Left ventricle myocardium inferior (tissue), 1 donor: Measurements from ENCODE around the gene ZNF77. TPM values are rescaled to one million over a fixed set of nuclear protein-coding genes. Genes with fewer than 3 reads are reported as not detected.

Experiments used
- DNase-seq: peaks from one replicate; pipeline ENCODE4 v3.0.0-alpha.2; 2020
- H3K27ac ChIP-seq: fragments of 200-600 bp; replicated peaks from 2 replicates; pipeline ENCODE4 v1.8.0; 2021
- H3K27me3 ChIP-seq: fragments of 200-600 bp; 2 replicates; pipeline ENCODE4 v1.8.0; 2021; ENCODE audit warnings: low read depth
- H3K36me3 ChIP-seq: fragments of 200-600 bp; 2 replicates; pipeline ENCODE4 v1.8.0; 2021
- H3K4me1 ChIP-seq: fragments of 200-600 bp; 2 replicates; pipeline ENCODE4 v1.8.0; 2021
- H3K4me3 ChIP-seq: fragments of 200-600 bp; 2 replicates; pipeline ENCODE4 v1.8.0; 2021; ENCODE audit warnings: mild to moderate bottlenecking, moderate library complexity
- H3K9me3 ChIP-seq: fragments of 200-600 bp; replicated peaks from 2 replicates; pipeline ENCODE4 v1.8.0; 2021
- intact Hi-C: fragments of 100-400 bp; cut with micrococcal nuclease; formaldehyde crosslinking; loops from one replicate; pipeline ENCODE4 v1.11.0; 2022
- total RNA-seq: library from RNA; stranded (reverse); fragmentation: NEBNext Ultra II Directional; extraction: Animal tissue kit (Norgen Biotek cat#: 25700); gene quantifications from one replicate; pipeline ENCODE4 v1.2.1, GENCODE V29; 2021
- TF ChIP-seq, protein P1 (sequence below): fragments of 200-600 bp; IDR thresholded peaks from 2 replicates; pipeline ENCODE4 v1.8.0; 2021; ENCODE audit warnings: antibody characterized with exemption, mild to moderate bottlenecking, borderline replicate concordance
- donor health status: DM: no; HTN: yes; CAD: no; lungs with severe emphysema.

Gene ZNF77
- total RNA-seq, 1 donor from 2014 or later = 1.6 TPM

GRCh38 chr19:2982983-2983350 lies 38.2 kb upstream of the ZNF77 start:
- TF ChIP-seq, protein P1, sequence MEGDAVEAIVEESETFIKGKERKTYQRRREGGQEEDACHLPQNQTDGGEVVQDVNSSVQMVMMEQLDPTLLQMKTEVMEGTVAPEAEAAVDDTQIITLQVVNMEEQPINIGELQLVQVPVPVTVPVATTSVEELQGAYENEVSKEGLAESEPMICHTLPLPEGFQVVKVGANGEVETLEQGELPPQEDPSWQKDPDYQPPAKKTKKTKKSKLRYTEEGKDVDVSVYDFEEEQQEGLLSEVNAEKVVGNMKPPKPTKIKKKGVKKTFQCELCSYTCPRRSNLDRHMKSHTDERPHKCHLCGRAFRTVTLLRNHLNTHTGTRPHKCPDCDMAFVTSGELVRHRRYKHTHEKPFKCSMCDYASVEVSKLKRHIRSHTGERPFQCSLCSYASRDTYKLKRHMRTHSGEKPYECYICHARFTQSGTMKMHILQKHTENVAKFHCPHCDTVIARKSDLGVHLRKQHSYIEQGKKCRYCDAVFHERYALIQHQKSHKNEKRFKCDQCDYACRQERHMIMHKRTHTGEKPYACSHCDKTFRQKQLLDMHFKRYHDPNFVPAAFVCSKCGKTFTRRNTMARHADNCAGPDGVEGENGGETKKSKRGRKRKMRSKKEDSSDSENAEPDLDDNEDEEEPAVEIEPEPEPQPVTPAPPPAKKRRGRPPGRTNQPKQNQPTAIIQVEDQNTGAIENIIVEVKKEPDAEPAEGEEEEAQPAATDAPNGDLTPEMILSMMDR = no peak
- intact Hi-C loops = no loop called here
- peak; percentile 89 for DNase-seq
- Histone ChIP-seq H3K27me3 (no peaks in the 10 kb centered on the region), H3K9me3 (no peaks in the 10 kb centered on the region), H3K36me3 (no peaks in the 10 kb centered on the region), H3K4me1 (peaks cover 32% of the 10 kb centered on the region), H3K27ac (peak overlapping the region; percentile 77), H3K4me3 (peak overlapping the region; percentile 55)

DNA sequence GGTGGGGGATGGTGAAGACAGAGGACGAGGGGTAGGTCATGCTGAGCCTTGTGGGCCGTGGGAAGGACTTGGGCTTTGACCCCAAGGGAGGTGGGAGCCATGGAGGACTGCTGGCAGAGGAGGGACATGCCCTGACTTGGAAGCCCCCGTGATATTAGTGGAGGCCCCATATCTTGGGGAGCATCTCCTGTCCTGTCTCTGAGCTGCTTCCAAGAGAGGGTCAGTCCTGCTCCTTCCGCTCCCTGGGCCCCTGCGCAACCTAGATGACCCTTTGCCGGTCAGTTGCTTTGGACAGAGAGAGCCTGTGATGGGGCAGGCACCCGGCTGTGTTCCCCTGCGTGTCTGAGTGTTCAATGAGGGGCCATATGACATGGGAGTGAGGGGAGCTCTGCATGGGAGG lies 37.8 kb upstream of the ZNF77 start:
- no peak for DNase-seq
- peak overlapping the region; percentile 77 for H3K27ac ChIP-seq
- H3K9me3 ChIP-seq = no peaks in the 10 kb centered on the region
- H3K36me3 ChIP-seq = no peaks in the 10 kb centered on the region
- peaks cover 36% of the 10 kb centered on the region for H3K4me1 ChIP-seq
- H3K4me3 ChIP-seq = no peak overlapping the region
- intact Hi-C loops = no loop called here
- H3K27me3 ChIP-seq = no peaks in the 10 kb centered on the region
- TF ChIP-seq, protein P1 = no peak

DNA sequence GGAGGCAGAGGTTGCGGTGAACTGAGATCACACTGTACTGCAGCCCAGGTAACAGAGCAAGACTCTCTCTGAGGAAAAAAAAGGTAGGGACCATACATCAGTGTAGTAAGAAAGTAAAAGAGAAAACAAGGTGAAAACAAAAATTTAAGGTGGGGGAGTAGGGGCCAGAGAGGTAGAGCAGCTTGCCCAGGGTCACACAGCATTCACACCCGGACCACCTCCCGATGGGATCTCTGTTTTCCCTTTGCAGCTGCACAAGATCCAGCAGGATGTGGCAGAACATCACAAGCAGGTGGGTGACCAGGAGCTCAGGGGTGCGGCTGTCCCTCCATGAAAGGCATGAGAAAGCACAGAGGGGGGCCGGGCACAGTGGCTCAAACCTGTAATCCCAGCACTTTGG lies 37.1 kb upstream of the ZNF77 start:
- TF ChIP-seq, protein P1 = no peak
- Histone ChIP-seq H3K9me3 (no peaks in the 10 kb centered on the region), H3K27ac (peak overlapping the region; percentile 77), H3K4me3 (no peak overlapping the region), H3K36me3 (no peaks in the 10 kb centered on the region), H3K4me1 (peaks cover 41% of the 10 kb centered on the region), H3K27me3 (no peaks in the 10 kb centered on the region)
- DNase-seq = no peak
- intact Hi-C loops = no loop called here

GRCh38 chr19:2978772-2979171 lies 34.0 kb upstream of the ZNF77 start:
- TF ChIP-seq, protein P1 = no peak
- no peak overlapping the region for H3K4me3 ChIP-seq
- no peak for DNase-seq
- H3K4me1 ChIP-seq = peaks cover 63% of the 10 kb centered on the region
- peak overlapping the region; percentile 78 for H3K27ac ChIP-seq
- intact Hi-C loops = no loop called here
- H3K9me3 ChIP-seq = no peaks in the 10 kb centered on the region
- H3K36me3 ChIP-seq = no peaks in the 10 kb centered on the region
- H3K27me3 ChIP-seq = no peaks in the 10 kb centered on the region

DNA sequence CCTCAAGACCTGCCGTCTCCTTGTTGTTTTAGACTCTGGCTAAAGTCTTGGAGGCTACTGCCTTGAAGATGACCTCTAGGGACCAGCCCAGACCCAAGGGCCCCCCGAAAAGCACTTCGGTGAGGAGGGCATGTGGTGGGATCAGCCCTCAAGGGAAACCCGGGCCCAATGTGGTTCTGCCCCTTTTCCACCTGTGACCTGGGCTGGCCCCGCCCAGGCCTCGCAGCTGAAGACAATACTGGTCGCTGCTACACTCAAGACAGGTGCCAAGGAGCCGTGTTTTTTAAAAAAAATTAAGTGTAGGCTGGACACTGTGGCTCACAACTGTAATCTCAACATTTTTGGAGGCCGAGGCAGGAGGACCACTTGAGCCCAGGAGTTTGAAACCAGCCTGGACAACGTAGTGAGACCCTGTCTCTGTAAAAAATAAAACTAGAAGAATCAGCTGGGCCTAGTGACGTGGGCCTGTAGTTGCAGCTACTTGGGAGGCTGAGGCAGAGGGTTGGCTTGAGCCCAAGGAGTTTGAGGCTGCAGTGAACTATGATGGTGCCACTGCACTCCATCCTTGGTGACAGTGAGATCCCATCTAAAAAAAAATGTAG lies 33.5 kb upstream of the ZNF77 start:
- TF ChIP-seq, protein P1 = no peak
- Histone ChIP-seq H3K36me3 (no peaks in the 10 kb centered on the region), H3K4me1 (peaks cover 63% of the 10 kb centered on the region), H3K9me3 (no peaks in the 10 kb centered on the region), H3K4me3 (no peak overlapping the region), H3K27me3 (no peaks in the 10 kb centered on the region), H3K27ac (peak overlapping the region; percentile 78)
- intact Hi-C loops = no loop called here
- no peak for DNase-seq
